HFFc6 (cell line): ENCODE measurements around the gene KLHDC7B. TPM values are rescaled to one million over a fixed set of nuclear protein-coding genes. Genes with fewer than 3 reads are reported as not detected.

Experiments
- DNase-seq: peaks from one replicate; pipeline ENCODE4 v3.0.0-alpha.2; 2018
- H3K27ac Mint-ChIP-seq: 2 replicates; pipeline ENCODE4 v1.8.0; 2020; ENCODE audit warnings: mild to moderate bottlenecking, mixed read lengths
- H3K27me3 Mint-ChIP-seq: 2 replicates; pipeline ENCODE4 v1.8.0; 2021; ENCODE audit warnings: mild to moderate bottlenecking, moderate library complexity, mixed read lengths; ENCODE audit not compliant: insufficient read depth
- H3K36me3 Mint-ChIP-seq: 2 replicates; pipeline ENCODE4 v1.8.0; 2021; ENCODE audit warnings: low read depth, mixed read lengths
- H3K4me1 Mint-ChIP-seq: 2 replicates; pipeline ENCODE4 v1.8.0; 2020; ENCODE audit warnings: low read depth, mixed read lengths
- H3K4me3 Mint-ChIP-seq: 2 replicates; pipeline ENCODE4 v1.8.0; 2020; ENCODE audit warnings: mild to moderate bottlenecking, moderate library complexity, mixed read lengths
- H3K9me3 Mint-ChIP-seq: 2 replicates; pipeline ENCODE4 v1.8.0; 2020; ENCODE audit warnings: mild to moderate bottlenecking, mixed read lengths
- total RNA-seq, 6 experiments: library from RNA; stranded (reverse); fragmentation: NEBNext Ultra II Directional; extraction: Animal tissue kit (Norgen Biotek cat#: 25700); gene quantifications; 2 replicates in 1 of 6; 3 replicates in 5 of 6; pipeline ENCODE4 v1.2.3, GENCODE V29; 2021
- TF ChIP-seq, protein P1 (sequence below): fragments of 200-600 bp; sonication (generic); IDR thresholded peaks from 2 replicates; pipeline ENCODE4 v1.5.0; 2021; ENCODE audit warnings: antibody characterized with exemption, mild to moderate bottlenecking

Gene KLHDC7B
- total RNA-seq, 6 experiments from 2014 or later: 0.05 TPM; not detected in 5

DNA sequence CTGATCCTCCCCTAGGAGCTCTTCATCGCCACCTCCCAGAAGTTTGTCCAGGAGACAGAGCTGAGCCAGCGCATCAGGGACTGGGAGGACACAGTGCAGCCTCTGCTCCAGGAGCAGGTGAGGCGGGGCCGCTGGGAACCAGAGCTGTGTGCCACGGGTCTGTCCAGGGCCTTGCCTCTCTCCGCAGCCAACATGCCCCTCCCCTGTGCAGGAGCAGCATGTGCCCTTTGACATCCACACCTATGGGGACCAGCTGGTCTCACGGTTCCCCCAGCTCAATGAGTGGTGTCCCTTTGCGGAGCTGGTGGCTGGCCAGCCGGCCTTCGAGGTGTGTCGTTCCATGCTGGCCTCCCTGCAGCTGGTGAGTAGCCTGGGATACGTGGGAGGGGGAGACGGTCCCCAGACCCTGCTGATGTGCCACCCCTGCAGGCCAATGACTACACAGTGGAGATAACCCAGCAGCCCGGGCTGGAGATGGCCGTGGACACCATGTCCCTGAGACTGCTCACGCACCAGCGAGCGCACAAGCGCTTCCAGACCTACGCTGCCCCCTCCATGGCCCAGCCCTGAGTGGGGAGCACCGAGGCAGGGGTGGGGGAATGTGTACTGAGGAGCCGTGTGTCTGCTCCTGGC is 22.8 kb upstream of the KLHDC7B start:
- Mint-ChIP-seq H3K36me3 (peaks cover 14% of the 10 kb centered on the region), H3K4me3 (0 out of 2 replicates have a peak overlapping the region, but pooled peaks have one; percentile 26)

DNA sequence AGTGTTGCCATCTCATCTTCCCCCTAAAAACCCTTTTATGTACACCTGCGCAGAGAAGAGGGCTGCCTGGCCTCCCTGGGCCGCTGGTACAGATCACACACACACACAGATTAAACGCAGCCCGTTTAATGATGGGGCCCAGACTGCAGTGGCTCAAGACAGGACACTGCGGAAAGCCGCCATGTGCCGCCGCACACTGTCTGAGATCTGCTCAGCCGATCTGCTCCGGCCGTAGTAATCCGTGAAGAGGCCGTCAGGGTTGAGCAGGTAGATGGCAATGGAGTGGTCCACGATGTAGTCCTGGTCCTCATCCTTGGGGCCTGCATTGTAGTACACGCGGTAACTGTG is 22.3 kb upstream of the KLHDC7B start:
- TF ChIP-seq, protein P1, sequence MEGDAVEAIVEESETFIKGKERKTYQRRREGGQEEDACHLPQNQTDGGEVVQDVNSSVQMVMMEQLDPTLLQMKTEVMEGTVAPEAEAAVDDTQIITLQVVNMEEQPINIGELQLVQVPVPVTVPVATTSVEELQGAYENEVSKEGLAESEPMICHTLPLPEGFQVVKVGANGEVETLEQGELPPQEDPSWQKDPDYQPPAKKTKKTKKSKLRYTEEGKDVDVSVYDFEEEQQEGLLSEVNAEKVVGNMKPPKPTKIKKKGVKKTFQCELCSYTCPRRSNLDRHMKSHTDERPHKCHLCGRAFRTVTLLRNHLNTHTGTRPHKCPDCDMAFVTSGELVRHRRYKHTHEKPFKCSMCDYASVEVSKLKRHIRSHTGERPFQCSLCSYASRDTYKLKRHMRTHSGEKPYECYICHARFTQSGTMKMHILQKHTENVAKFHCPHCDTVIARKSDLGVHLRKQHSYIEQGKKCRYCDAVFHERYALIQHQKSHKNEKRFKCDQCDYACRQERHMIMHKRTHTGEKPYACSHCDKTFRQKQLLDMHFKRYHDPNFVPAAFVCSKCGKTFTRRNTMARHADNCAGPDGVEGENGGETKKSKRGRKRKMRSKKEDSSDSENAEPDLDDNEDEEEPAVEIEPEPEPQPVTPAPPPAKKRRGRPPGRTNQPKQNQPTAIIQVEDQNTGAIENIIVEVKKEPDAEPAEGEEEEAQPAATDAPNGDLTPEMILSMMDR: no peak
- H3K9me3 Mint-ChIP-seq: no peaks in the 10 kb centered on the region
- H3K27ac Mint-ChIP-seq: no peak overlapping the region; the same call in 1 of the 2 replicates
- H3K4me3 Mint-ChIP-seq: 0 out of 2 replicates have a peak overlapping the region, but pooled peaks have one; percentile 26
- H3K27me3 Mint-ChIP-seq: peaks cover 2% of the 10 kb centered on the region; the same call in 1 of the 2 replicates
- no peak for DNase-seq
- H3K36me3 Mint-ChIP-seq: peaks cover 14% of the 10 kb centered on the region
- peaks cover 19% of the 10 kb centered on the region for H3K4me1 Mint-ChIP-seq

More for the DNA sequence above, 22.8 kb upstream of the KLHDC7B start:
- no peak for DNase-seq
- TF ChIP-seq, protein P1: no peak
- H3K27me3 Mint-ChIP-seq: peaks cover 2% of the 10 kb centered on the region; the same call in 1 of the 2 replicates
- H3K4me1 Mint-ChIP-seq: peaks cover 19% of the 10 kb centered on the region
- no peak overlapping the region; the same call in 1 of the 2 replicates for H3K27ac Mint-ChIP-seq
- no peaks in the 10 kb centered on the region for H3K9me3 Mint-ChIP-seq

DNA sequence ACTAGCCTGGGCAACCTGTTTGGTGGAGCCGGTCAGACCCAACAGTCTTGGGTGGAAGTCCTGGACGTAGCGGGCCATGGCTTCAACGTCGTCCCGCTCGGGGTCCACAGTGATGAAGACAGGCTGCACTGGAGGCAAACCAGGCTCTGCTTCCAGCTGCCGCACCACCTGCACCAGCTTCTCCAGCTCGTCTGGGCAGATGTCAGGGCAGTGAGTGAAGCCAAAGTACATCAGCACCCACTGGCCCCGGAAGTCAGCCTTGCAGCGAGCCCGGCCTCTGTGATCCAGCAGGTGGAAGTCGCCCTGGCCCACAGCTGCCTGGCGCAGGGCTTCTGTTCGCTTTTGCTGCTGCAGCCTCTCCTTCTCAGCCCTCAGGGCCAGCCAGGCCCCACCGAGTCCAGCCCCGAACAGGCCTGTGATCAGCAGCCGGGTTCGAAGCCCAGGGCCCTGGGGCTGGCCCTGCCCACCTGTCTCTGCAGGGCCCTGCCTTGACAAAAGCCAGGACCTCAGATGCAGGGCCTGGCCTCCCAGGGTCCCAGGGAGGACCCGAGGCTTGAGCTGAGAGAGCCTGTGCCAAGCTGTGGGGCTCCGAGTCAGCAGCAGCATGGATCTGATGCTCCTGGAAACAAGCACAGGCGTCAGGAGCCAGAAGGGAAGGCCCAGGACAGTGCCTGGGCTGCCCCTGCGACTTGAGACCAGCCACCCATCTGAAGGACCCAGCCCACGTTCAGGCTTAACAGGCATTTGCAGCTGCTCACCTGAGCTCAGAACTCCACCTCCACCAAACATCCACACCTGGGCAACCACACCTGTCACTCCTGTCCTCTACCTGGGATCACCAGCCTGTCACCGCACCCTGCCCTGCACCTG is 21.7 kb upstream of the KLHDC7B start:
- Mint-ChIP-seq H3K27me3 (peaks cover 5% of the 10 kb centered on the region), H3K4me1 (peaks cover 19% of the 10 kb centered on the region), H3K36me3 (peaks cover 14% of the 10 kb centered on the region)

DNA sequence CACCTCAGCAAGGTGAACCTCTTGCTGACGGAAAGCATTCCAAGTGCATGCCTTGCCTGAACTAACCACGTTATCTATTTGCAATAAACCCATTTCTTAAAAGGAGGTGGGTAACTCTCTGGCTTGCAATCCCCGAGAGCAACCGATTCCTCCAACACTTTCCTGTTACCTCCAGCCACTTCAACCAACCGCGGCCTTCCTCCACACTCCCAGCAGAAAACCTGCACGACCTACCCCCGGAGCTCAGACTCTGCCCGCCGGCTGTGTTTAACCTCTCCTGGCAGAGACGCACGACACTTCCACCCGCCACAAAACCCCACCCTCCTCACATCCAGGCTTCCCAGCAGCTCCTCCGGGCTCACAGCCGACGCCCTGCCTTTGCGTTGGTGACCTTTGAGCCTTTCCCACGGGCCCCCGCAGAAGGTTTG is 21.0 kb upstream of the KLHDC7B start:
- Mint-ChIP-seq H3K9me3 (no peaks in the 10 kb centered on the region), H3K36me3 (peaks cover 10% of the 10 kb centered on the region), H3K4me3 (peak overlapping the region; percentile 94), H3K4me1 (peaks cover 19% of the 10 kb centered on the region), H3K27me3 (peaks cover 5% of the 10 kb centered on the region), H3K27ac (peak overlapping the region; percentile 74)
- DNase-seq: no peak
- TF ChIP-seq, protein P1: no peak

More for the DNA sequence above, 21.7 kb upstream of the KLHDC7B start:
- H3K27ac Mint-ChIP-seq: peak overlapping the region; percentile 74
- TF ChIP-seq, protein P1: no peak
- no peaks in the 10 kb centered on the region for H3K9me3 Mint-ChIP-seq
- no peak for DNase-seq
- H3K4me3 Mint-ChIP-seq: peak overlapping the region; percentile 94

- H3K4me3 Mint-ChIP-seq: peak within 1 kb of the TSS; percentile 94
- peaks cover 19% of the 10 kb centered on the region for H3K4me1 Mint-ChIP-seq
- TF ChIP-seq, protein P1: peak; percentile 61
- H3K36me3 Mint-ChIP-seq: peaks cover 7% of the 10 kb centered on the region
- DNase-seq: peak; percentile 94
- peaks cover 5% of the 10 kb centered on the region for H3K27me3 Mint-ChIP-seq
- peak within 1 kb of the TSS; percentile 74 for H3K27ac Mint-ChIP-seq
- no peaks in the 10 kb centered on the region for H3K9me3 Mint-ChIP-seq
Measured at GRCh38 chr22:50525104-50525857, 20.4 kb upstream of the KLHDC7B start, which contains the start of gene SCO2. SCO2 (minus strand) TSS chr22:50525598; CDS start chr22:50524411, 1,187 bp downstream.
